ENCODE results near the gene KRTAP29-1.
"Not testable (repeated sequence)": the region's sequence is repeated elsewhere in the genome, so short reads cannot be mapped to it uniquely, and the experiment has no call there.

KRTAP29-1 gene

GRCh38 chr17:41301916-41302901 lies at the start of gene KRTAP29-1:
TSS of gene KRTAP29-1 (minus strand) at chr17:41302851. CDS start at chr17:41302851, 0 bp downstream.
- no peak for DNase-seq

- DNase-seq: no peak
Observed at GRCh38 chr17:41351177-41351576, 48.5 kb upstream of the KRTAP29-1 start.

- DNase-seq: not testable (repeated sequence)
Observed at GRCh38 chr17:41350381-41350878, 47.8 kb upstream of the KRTAP29-1 start, which contains the start of gene KRT33A. TSS of gene KRT33A (minus strand) at chr17:41350828. CDS start at chr17:41350767, 61 bp downstream.

GRCh38 chr17:41347869-41348760 lies 45.5 kb upstream of the KRTAP29-1 start:
- DNase-seq: no peak

- not testable (repeated sequence) for DNase-seq
Observed at GRCh38 chr17:41346421-41346820, 43.8 kb upstream of the KRTAP29-1 start.

GRCh38 chr17:41345992-41346391 lies 43.3 kb upstream of the KRTAP29-1 start:
- DNase-seq: no peak

- no peak for DNase-seq
Observed at GRCh38 chr17:41343029-41343428, 40.4 kb upstream of the KRTAP29-1 start.

GRCh38 chr17:41340934-41341861 lies 38.5 kb upstream of the KRTAP29-1 start:
- DNase-seq: peak; percentile 42

- DNase-seq: no peak
Observed at GRCh38 chr17:41340494-41340893, 37.8 kb upstream of the KRTAP29-1 start.

GRCh38 chr17:41339571-41340172 lies 37.0 kb upstream of the KRTAP29-1 start:
- DNase-seq: no peak

- DNase-seq: peak; percentile 37
Observed at GRCh38 chr17:41338961-41339485, 36.4 kb upstream of the KRTAP29-1 start.

- no peak for DNase-seq
Observed at GRCh38 chr17:41335747-41336146, 33.1 kb upstream of the KRTAP29-1 start.

GRCh38 chr17:41334385-41335305 lies 32.0 kb upstream of the KRTAP29-1 start:
- no peak for DNase-seq

GRCh38 chr17:41333836-41334235 lies 31.2 kb upstream of the KRTAP29-1 start:
- no peak for DNase-seq

GRCh38 chr17:41333098-41333497 lies 30.4 kb upstream of the KRTAP29-1 start:
- no peak for DNase-seq

GRCh38 chr17:41332239-41332638 lies 29.6 kb upstream of the KRTAP29-1 start:
- DNase-seq: no peak

GRCh38 chr17:41331606-41332005 lies 29.0 kb upstream of the KRTAP29-1 start:
- DNase-seq: no peak

GRCh38 chr17:41329279-41329948 lies 26.8 kb upstream of the KRTAP29-1 start:
- no peak for DNase-seq

GRCh38 chr17:41328207-41328606 lies 25.6 kb upstream of the KRTAP29-1 start:
- no peak for DNase-seq

Measured in CD4-positive, alpha-beta T cell treated with Interferon gamma for 1 hour (primary cell).